Ovary (tissue), 9 donors: ENCODE measurements around the gene MFGE8. TPM values are rescaled to one million over a fixed set of nuclear protein-coding genes. Genes with fewer than 3 reads are reported as not detected.

Experiments used
- DNase-seq, 5 donors: peaks; one replicate each; pipeline ENCODE4 v3.0.0-alpha.2; 2019 to 2020
- H3K27ac ChIP-seq, 2 donors: fragments of 200-600 bp; one replicate each; pipeline versions ENCODE4 v1.5.1 to v1.8.0; 2019 to 2022
- H3K27me3 ChIP-seq: fragments of 200-600 bp; one replicate; pipeline ENCODE4 v1.8.0; 2022
- H3K36me3 ChIP-seq: fragments of 200-600 bp; sonication (generic); one replicate; pipeline ENCODE4 v1.5.1; 2019
- H3K4me1 ChIP-seq: one replicate; pipeline ENCODE4 v1.8.1; 2013; ENCODE audit warnings: mild to moderate bottlenecking, moderate library complexity; ENCODE audit not compliant: insufficient read depth
- H3K4me3 ChIP-seq: fragments of 200-600 bp; sonication (generic); one replicate; pipeline ENCODE4 v1.5.1; 2017
- H3K9me3 ChIP-seq, 2 donors: fragments of 200-600 bp in 1 of 2; sonication (generic) in 1 of 2; one replicate each; pipeline versions ENCODE4 v1.5.1 to v1.8.1; 2013 to 2019; ENCODE audit warnings: mild to moderate bottlenecking in 1 of 2, moderate library complexity in 1 of 2
- CTCF ChIP-seq, 3 donors: fragments of 450-650 bp in 2 of 3; fragments of 200-600 bp in 1 of 3; IDR thresholded peaks; one replicate each; pipeline versions ENCODE4 v1.5.1 to v1.8.0; 2016 to 2022; ENCODE audit warnings: antibody characterized with exemption in 3 of 3, mild to moderate bottlenecking in 1 of 3
- EP300 ChIP-seq: sonication (generic); formaldehyde crosslinking; IDR thresholded peaks from one replicate; pipeline ENCODE4 v1.6.1; 2017; ENCODE audit warnings: antibody characterized with exemption
- POLR2A ChIP-seq: fragments of 450-650 bp; IDR thresholded peaks from one replicate; pipeline ENCODE4 v1.6.1; 2017; ENCODE audit warnings: antibody characterized with exemption, mild to moderate bottlenecking, moderate library complexity
- WGBS, 3 donors: extraction: QIAGEN DNeasy Blood & Tissue Kit in 1 of 3; methylation state at CpG; one replicate each; pipeline versions ENCODE4 v1.1.5 to v1.1.7; 2013 to 2017; 5-methylcytosine and 5-hydroxymethylcytosine counted together
- intact Hi-C, 4 donors: fragments of 100-400 bp; cut with DNase I; formaldehyde crosslinking; loops; one replicate each; pipeline versions ENCODE4 v1.11.0 to v1.15.1; 2022 to 2023
- polyA plus RNA-seq, 2 donors: library from polyadenylated mRNA; stranded (reverse); fragments of 200-250 nt in 1 of 2; fragments of 350-450 nt in 1 of 2; fragmentation: Illumina TruSeq in 1 of 2; extraction: RNeasy Lipid Tissue Mini Kit (QIAGEN cat#74804) in 1 of 2; gene quantifications; one replicate each; pipeline ENCODE4 v1.2.3, GENCODE V29; 2013 to 2014
- total RNA-seq, 7 donors: library from RNA; depleted of rRNA in 2 of 7; stranded (reverse); fragments of >200 nt in 2 of 7; fragmentation: NEBNext Ultra II Directional in 3 of 7; extraction: Animal tissue kit (Norgen Biotek cat#: 25700) in 3 of 7; gene quantifications; one replicate each; pipeline versions ENCODE4 v1.1.0 to v1.2.4, GENCODE V29; 2016 to 2023
- donor health status: DM: no; HTN: no; CAD: no; lungs with moderate emphysema.
- donor health status: DM: no; HTN: no; CAD: no.
- donor health status: Bipolar disorder and iron deficiency.
- donor health status: DM: yes; HTN: yes; CAD: no.
- donor health status: DM: no; HTN: no; CAD: no.
- donor health status: DM: yes; HTN: yes; CAD: no.

MFGE8 gene
- total and polyA plus RNA-seq, 9 donors, result 193 to 383 (median 213) TPM

GRCh38 chr15:88891540-88892254, 21.5 kb downstream of the MFGE8 start:
- TF ChIP-seq EP300, result no peak
- TF ChIP-seq POLR2A, result no peak
- TF ChIP-seq CTCF (IDR thresholded peaks at IDR 0.05), result no peak
- Histone ChIP-seq H3K27ac (no peak overlapping the region), H3K9me3 (no peaks in the 10 kb centered on the region), H3K4me1 (peaks cover 2% of the 10 kb centered on the region), H3K4me3 (no peak overlapping the region), H3K27me3 (no peaks in the 10 kb centered on the region), H3K36me3 (no peaks in the 10 kb centered on the region)
- 76 to 81% (median 77%) methylated on average over 7 of the region's 7 CpGs for WGBS, 3 donors
- DNase-seq, result no peak
- intact Hi-C loops, result loop anchor here in 1 of 4 donors (10.0 kb wide), 1 partner anchor 267 kb away; the partner anchor contains the start of gene AEN

- peaks cover 2% of the 10 kb centered on the region for H3K4me1 ChIP-seq
These were observed 22.7 kb downstream of the MFGE8 start for GRCh38 chr15:88890495-88890894.

GRCh38 chr15:88888719-88889118, 24.5 kb downstream of the MFGE8 start:
- Histone ChIP-seq H3K4me3 (no peak overlapping the region), H3K36me3 (no peaks in the 10 kb centered on the region), H3K27me3 (no peaks in the 10 kb centered on the region), H3K27ac (no peak overlapping the region), H3K9me3 (no peaks in the 10 kb centered on the region), H3K4me1 (no peaks in the 10 kb centered on the region)
- TF ChIP-seq EP300 (no peak), CTCF (IDR thresholded peaks at IDR 0.05) (no peak), POLR2A (no peak)
- DNase-seq, result no peak
- 88 to 93% (median 91%) methylated on average over 5 of the region's 5 CpGs for WGBS, 3 donors
- intact Hi-C loops, result no loop called here

More at GRCh38 chr15:88890495-88890894, 22.7 kb downstream of the MFGE8 start:
- intact Hi-C loops, result loop anchor here in 1 of 4 donors (10.0 kb wide), 1 partner anchor 266 kb away; the partner anchor contains the start of gene AEN
- 87 to 92% (median 91%) methylated on average over 4 of the region's 4 CpGs for WGBS, 3 donors
- no peak overlapping the region for H3K4me3 ChIP-seq
- H3K9me3 ChIP-seq, result no peaks in the 10 kb centered on the region
- no peak for DNase-seq
- TF ChIP-seq EP300, result no peak
- TF ChIP-seq CTCF (IDR thresholded peaks at IDR 0.05), result no peak
- no peak for TF ChIP-seq POLR2A
- no peaks in the 10 kb centered on the region for H3K27me3 ChIP-seq
- H3K27ac ChIP-seq, result no peak overlapping the region
- no peaks in the 10 kb centered on the region for H3K36me3 ChIP-seq

- Histone ChIP-seq H3K9me3 (no peaks in the 10 kb centered on the region), H3K36me3 (no peaks in the 10 kb centered on the region), H3K27me3 (no peaks in the 10 kb centered on the region), H3K4me1 (no peaks in the 10 kb centered on the region), H3K4me3 (no peak overlapping the region), H3K27ac (no peak overlapping the region)
- no peak for DNase-seq
- intact Hi-C loops, result no loop called here
- 88 to 90% (median 89%) methylated on average over 18 of the region's 18 CpGs for WGBS, 3 donors
- TF ChIP-seq POLR2A (no peak), CTCF (IDR thresholded peaks at IDR 0.05) (no peak), EP300 (no peak)
These were observed 26.1 kb downstream of the MFGE8 start for GRCh38 chr15:88887068-88887580.
